SJCRH30 (cell line): ENCODE results near the gene GGT6. TPM values are rescaled to one million over a fixed set of nuclear protein-coding genes. Genes with fewer than 3 reads are reported as not detected.

ENCODE experiments used
- DNase-seq, 2 experiments: peaks; one replicate each; pipeline ENCODE4 v3.0.0-alpha.2; 2015 to 2020
- H3K27ac ChIP-seq: fragments of 250-450 bp; sonication (Bioruptor Pico); 2 replicates; pipeline ENCODE4 v1.5.1; 2020; ENCODE audit warnings: mild to moderate bottlenecking, moderate library complexity
- H3K27me3 ChIP-seq: fragments of 250-450 bp; sonication (Bioruptor Pico); 2 replicates; pipeline ENCODE4 v1.5.1; 2020; ENCODE audit warnings: mild to moderate bottlenecking, moderate library complexity
- H3K36me3 ChIP-seq: fragments of 250-450 bp; sonication (Bioruptor Pico); 2 replicates; pipeline ENCODE4 v1.5.1; 2020; ENCODE audit warnings: mild to moderate bottlenecking, moderate library complexity
- H3K4me1 ChIP-seq: fragments of 250-450 bp; sonication (Bioruptor Pico); 2 replicates; pipeline ENCODE4 v1.5.1; 2020; ENCODE audit warnings: mild to moderate bottlenecking, moderate library complexity
- H3K4me3 ChIP-seq: fragments of 250-450 bp; sonication (Bioruptor Pico); 2 replicates; pipeline ENCODE4 v1.5.1; 2020; ENCODE audit warnings: mild to moderate bottlenecking, moderate library complexity
- H3K9me3 ChIP-seq: fragments of 250-450 bp; sonication (Bioruptor Pico); replicated peaks from 2 replicates; pipeline ENCODE4 v1.5.1; 2020; ENCODE audit warnings: mild to moderate bottlenecking, moderate library complexity
- total RNA-seq: library from RNA; depleted of rRNA; stranded (reverse); fragments of >200 nt; shearing (Covaris generic); gene quantifications from 2 replicates; pipeline ENCODE4 v1.2.3, GENCODE V29; 2014

Gene GGT6
- total RNA-seq, 1 experiment from 2014 or later, result not detected

- no peak for DNase-seq
- Histone ChIP-seq H3K4me3 (no peak overlapping the region), H3K27me3 (no peaks in the 10 kb centered on the region), H3K9me3 (no peaks in the 10 kb centered on the region), H3K4me1 (no peaks in the 10 kb centered on the region), H3K27ac (no peak overlapping the region), H3K36me3 (no peaks in the 10 kb centered on the region; the same call in none of the 2 replicates)
These were observed 15.5 kb downstream of the GGT6 start for GRCh38 chr17:4544951-4545216.

GRCh38 chr17:4544135-4544950, 16.0 kb downstream of the GGT6 start:
- no peak overlapping the region for H3K27ac ChIP-seq
- DNase-seq, result no peak
- no peaks in the 10 kb centered on the region; the same call in none of the 2 replicates for H3K36me3 ChIP-seq
- H3K4me1 ChIP-seq, result no peaks in the 10 kb centered on the region
- no peak overlapping the region for H3K4me3 ChIP-seq
- no peaks in the 10 kb centered on the region for H3K9me3 ChIP-seq
- no peaks in the 10 kb centered on the region for H3K27me3 ChIP-seq

- Histone ChIP-seq H3K9me3 (no peaks in the 10 kb centered on the region), H3K36me3 (no peaks in the 10 kb centered on the region; the same call in 1 of the 2 replicates), H3K4me1 (no peaks in the 10 kb centered on the region), H3K27ac (no peak overlapping the region), H3K4me3 (no peak overlapping the region), H3K27me3 (no peaks in the 10 kb centered on the region)
- no peak for DNase-seq
These were observed 16.8 kb downstream of the GGT6 start for GRCh38 chr17:4543557-4544026.

- no peaks in the 10 kb centered on the region for H3K36me3 ChIP-seq
- DNase-seq, result no peak
These were observed 17.6 kb downstream of the GGT6 start for GRCh38 chr17:4542726-4543191.

GRCh38 chr17:4542003-4542725, 18.2 kb downstream of the GGT6 start:
- Histone ChIP-seq H3K36me3 (no peaks in the 10 kb centered on the region), H3K4me1 (no peaks in the 10 kb centered on the region), H3K27me3 (no peaks in the 10 kb centered on the region), H3K9me3 (no peaks in the 10 kb centered on the region), H3K27ac (no peak overlapping the region), H3K4me3 (no peak overlapping the region)
- no peak for DNase-seq

More at GRCh38 chr17:4542726-4543191, 17.6 kb downstream of the GGT6 start:
- Histone ChIP-seq H3K27ac (no peak overlapping the region), H3K4me1 (no peaks in the 10 kb centered on the region), H3K4me3 (no peak overlapping the region), H3K27me3 (no peaks in the 10 kb centered on the region), H3K9me3 (no peaks in the 10 kb centered on the region)

GRCh38 chr17:4541328-4542002, 18.9 kb downstream of the GGT6 start:
- Histone ChIP-seq H3K4me1 (no peaks in the 10 kb centered on the region), H3K9me3 (no peaks in the 10 kb centered on the region), H3K36me3 (no peaks in the 10 kb centered on the region), H3K27me3 (no peaks in the 10 kb centered on the region), H3K4me3 (no peak overlapping the region), H3K27ac (no peak overlapping the region)
- no peak for DNase-seq

GRCh38 chr17:4540687-4541327, 19.6 kb downstream of the GGT6 start:
- Histone ChIP-seq H3K36me3 (no peaks in the 10 kb centered on the region), H3K27me3 (no peaks in the 10 kb centered on the region), H3K4me1 (no peaks in the 10 kb centered on the region), H3K9me3 (no peaks in the 10 kb centered on the region), H3K27ac (no peak overlapping the region), H3K4me3 (no peak overlapping the region)
- DNase-seq, result no peak

- H3K9me3 ChIP-seq, result no peaks in the 10 kb centered on the region
- H3K27ac ChIP-seq, result no peak overlapping the region
- no peak for DNase-seq
- H3K4me3 ChIP-seq, result no peak overlapping the region
- no peaks in the 10 kb centered on the region for H3K4me1 ChIP-seq
- H3K36me3 ChIP-seq, result no peaks in the 10 kb centered on the region
- no peaks in the 10 kb centered on the region for H3K27me3 ChIP-seq
These were observed 20.1 kb downstream of the GGT6 start for GRCh38 chr17:4540224-4540651.

GRCh38 chr17:4539576-4540223, 20.7 kb downstream of the GGT6 start:
- no peaks in the 10 kb centered on the region for H3K9me3 ChIP-seq
- H3K4me3 ChIP-seq, result no peak overlapping the region
- no peaks in the 10 kb centered on the region for H3K36me3 ChIP-seq
- H3K4me1 ChIP-seq, result no peaks in the 10 kb centered on the region
- no peaks in the 10 kb centered on the region for H3K27me3 ChIP-seq
- DNase-seq, result no peak
- H3K27ac ChIP-seq, result no peak overlapping the region

- H3K36me3 ChIP-seq, result no peaks in the 10 kb centered on the region
- DNase-seq, result no peak
- H3K4me1 ChIP-seq, result no peaks in the 10 kb centered on the region
- no peak overlapping the region for H3K27ac ChIP-seq
- no peaks in the 10 kb centered on the region for H3K27me3 ChIP-seq
- H3K4me3 ChIP-seq, result no peak overlapping the region
- H3K9me3 ChIP-seq, result no peaks in the 10 kb centered on the region
These were observed 21.4 kb downstream of the GGT6 start for GRCh38 chr17:4539025-4539424.

- Histone ChIP-seq H3K36me3 (no peaks in the 10 kb centered on the region), H3K9me3 (no peaks in the 10 kb centered on the region), H3K4me3 (no peak overlapping the region), H3K27ac (no peak overlapping the region), H3K27me3 (no peaks in the 10 kb centered on the region), H3K4me1 (no peaks in the 10 kb centered on the region)
- no peak for DNase-seq
These were observed 22.0 kb downstream of the GGT6 start for GRCh38 chr17:4538236-4539002.

GRCh38 chr17:4537451-4538235, 22.7 kb downstream of the GGT6 start:
- H3K4me3 ChIP-seq, result no peak overlapping the region
- no peak for DNase-seq
- H3K27ac ChIP-seq, result no peak overlapping the region
- no peaks in the 10 kb centered on the region for H3K4me1 ChIP-seq
- no peaks in the 10 kb centered on the region for H3K36me3 ChIP-seq
- H3K9me3 ChIP-seq, result no peaks in the 10 kb centered on the region
- no peaks in the 10 kb centered on the region for H3K27me3 ChIP-seq

- Histone ChIP-seq H3K27me3 (no peaks in the 10 kb centered on the region), H3K4me3 (no peak overlapping the region), H3K4me1 (no peaks in the 10 kb centered on the region), H3K9me3 (no peaks in the 10 kb centered on the region), H3K36me3 (no peaks in the 10 kb centered on the region), H3K27ac (no peak overlapping the region)
- DNase-seq, result no peak
These were observed 23.5 kb downstream of the GGT6 start for GRCh38 chr17:4536742-4537411.
